ENCODE measurements around the gene ATP6V1B1. TPM values are rescaled to one million over a fixed set of nuclear protein-coding genes. Genes with fewer than 3 reads are reported as not detected.

The ATP6V1B1 gene
- total RNA-seq, 3 donors from 2014 or later, result not detected

- intact Hi-C loops (cut with DNase I, micrococcal nuclease), result no loop called here
- Histone ChIP-seq H3K36me3 (ENCODE audit: low read depth) (no peaks in the 10 kb centered on the region), H3K4me1 (ENCODE audit: low read depth) (no peaks in the 10 kb centered on the region), H3K4me3 (no peak overlapping the region), H3K9me3 (no peaks in the 10 kb centered on the region)
- no peak for TF ChIP-seq CTCF (IDR thresholded peaks at IDR 0.05)
- DNase-seq, result peak in 1 of 3 donors; percentile 4
- peak; percentile 51 for ATAC-seq
Measured at GRCh38 chr2:70957798-70958197, 22.1 kb downstream of the ATP6V1B1 start.

GRCh38 chr2:70958759-70959158 is 23.1 kb downstream of the ATP6V1B1 start:
- ATAC-seq (no peak), DNase-seq (peak in 1 of 3 donors; percentile 0)
- intact Hi-C loops (cut with DNase I, micrococcal nuclease), result no loop called here

GRCh38 chr2:70959271-70959761 is 23.6 kb downstream of the ATP6V1B1 start:
- H3K4me3 ChIP-seq, result no peak overlapping the region
- intact Hi-C loops (cut with DNase I, micrococcal nuclease), result no loop called here
- ATAC-seq (no peak), DNase-seq (no peak)
- no peaks in the 10 kb centered on the region for H3K36me3 ChIP-seq (ENCODE audit: low read depth)
- H3K4me1 ChIP-seq (ENCODE audit: low read depth), result no peaks in the 10 kb centered on the region
- no peak for TF ChIP-seq CTCF (IDR thresholded peaks at IDR 0.05)
- no peaks in the 10 kb centered on the region for H3K9me3 ChIP-seq

More at GRCh38 chr2:70958759-70959158, 23.1 kb downstream of the ATP6V1B1 start:
- H3K4me3 ChIP-seq, result no peak overlapping the region
- H3K9me3 ChIP-seq, result no peaks in the 10 kb centered on the region
- no peak for TF ChIP-seq CTCF (IDR thresholded peaks at IDR 0.05)
- H3K36me3 ChIP-seq (ENCODE audit: low read depth), result no peaks in the 10 kb centered on the region
- no peaks in the 10 kb centered on the region for H3K4me1 ChIP-seq (ENCODE audit: low read depth)

- DNase-seq, result peak in 1 of 3 donors; percentile 0
Measured at GRCh38 chr2:70959851-70960832, 24.4 kb downstream of the ATP6V1B1 start.

More at GRCh38 chr2:70959851-70960832, 24.4 kb downstream of the ATP6V1B1 start:
- ATAC-seq, result no peak
- Histone ChIP-seq H3K4me1 (ENCODE audit: low read depth) (peaks cover 2% of the 10 kb centered on the region), H3K4me3 (no peak overlapping the region), H3K36me3 (ENCODE audit: low read depth) (no peaks in the 10 kb centered on the region), H3K9me3 (no peaks in the 10 kb centered on the region)
- TF ChIP-seq CTCF (IDR thresholded peaks at IDR 0.05), result no peak
- intact Hi-C loops (cut with DNase I, micrococcal nuclease), result no loop called here

Measured in mucosa of descending colon (tissue), 3 donors.